ENCODE measurements around the gene ANKDD1B.

ANKDD1B gene

DNA sequence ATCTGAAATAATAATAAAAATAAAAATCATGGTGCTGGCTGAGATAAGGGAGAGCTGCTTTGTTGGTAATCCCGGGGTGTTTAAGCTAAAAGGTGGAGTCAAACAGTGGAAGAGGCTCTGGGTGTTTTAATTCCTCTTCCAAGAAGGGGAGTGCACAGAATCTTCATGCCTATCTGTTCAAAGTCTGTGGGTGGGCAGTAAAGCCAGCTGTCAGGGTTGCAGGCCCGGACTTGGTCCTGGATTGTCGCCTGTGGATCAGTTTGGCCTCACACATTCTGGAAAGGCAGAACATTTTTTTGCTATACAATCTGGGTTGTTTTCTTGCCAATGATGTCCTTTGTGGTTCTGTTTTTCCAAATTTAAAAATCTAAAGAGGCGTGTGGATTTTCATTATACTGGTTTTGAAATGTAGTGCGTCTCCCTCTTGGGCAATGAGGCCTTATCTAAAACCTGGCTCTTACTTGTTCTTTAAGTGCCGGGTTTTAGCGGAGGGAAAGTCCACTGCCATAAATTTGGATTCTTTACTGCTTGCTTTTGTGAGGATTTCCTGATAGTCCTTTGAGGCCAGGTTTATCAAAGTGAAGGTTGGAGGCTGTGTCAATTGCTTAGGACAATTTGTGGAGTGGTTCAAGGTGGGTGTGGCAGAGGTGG is 5.8 kb downstream of the ANKDD1B start:
- DNase-seq, result no peak

DNA sequence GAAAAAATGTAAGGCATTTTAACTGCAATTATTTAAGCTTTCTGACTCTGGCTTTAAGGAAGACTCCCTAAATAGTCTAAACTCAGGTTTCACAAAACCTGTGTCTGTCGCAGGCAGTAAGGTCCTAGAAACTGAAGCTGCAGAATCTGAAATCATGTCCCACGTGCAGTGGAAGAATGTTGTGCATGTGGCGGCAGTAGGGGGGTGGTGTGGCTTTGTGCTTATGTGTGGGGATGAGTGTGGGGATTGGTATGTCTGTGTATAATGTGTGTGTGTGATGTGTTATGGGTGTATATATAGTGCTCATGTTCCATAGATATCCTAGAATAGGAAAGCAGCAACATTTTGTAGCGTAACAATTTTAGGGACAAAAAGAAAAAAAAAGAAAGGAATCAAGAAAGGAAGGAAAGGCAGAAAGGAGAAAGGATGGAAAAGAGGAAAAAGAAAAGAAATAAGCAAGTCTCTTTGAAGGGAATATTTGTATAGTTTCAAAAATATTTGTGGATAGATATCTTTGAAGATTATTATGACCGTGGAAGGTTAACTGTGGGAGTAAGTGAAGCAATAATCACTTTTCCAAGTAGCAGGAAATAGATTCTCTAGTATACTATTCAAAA is 6.6 kb downstream of the ANKDD1B start:
- DNase-seq, result no peak

DNA sequence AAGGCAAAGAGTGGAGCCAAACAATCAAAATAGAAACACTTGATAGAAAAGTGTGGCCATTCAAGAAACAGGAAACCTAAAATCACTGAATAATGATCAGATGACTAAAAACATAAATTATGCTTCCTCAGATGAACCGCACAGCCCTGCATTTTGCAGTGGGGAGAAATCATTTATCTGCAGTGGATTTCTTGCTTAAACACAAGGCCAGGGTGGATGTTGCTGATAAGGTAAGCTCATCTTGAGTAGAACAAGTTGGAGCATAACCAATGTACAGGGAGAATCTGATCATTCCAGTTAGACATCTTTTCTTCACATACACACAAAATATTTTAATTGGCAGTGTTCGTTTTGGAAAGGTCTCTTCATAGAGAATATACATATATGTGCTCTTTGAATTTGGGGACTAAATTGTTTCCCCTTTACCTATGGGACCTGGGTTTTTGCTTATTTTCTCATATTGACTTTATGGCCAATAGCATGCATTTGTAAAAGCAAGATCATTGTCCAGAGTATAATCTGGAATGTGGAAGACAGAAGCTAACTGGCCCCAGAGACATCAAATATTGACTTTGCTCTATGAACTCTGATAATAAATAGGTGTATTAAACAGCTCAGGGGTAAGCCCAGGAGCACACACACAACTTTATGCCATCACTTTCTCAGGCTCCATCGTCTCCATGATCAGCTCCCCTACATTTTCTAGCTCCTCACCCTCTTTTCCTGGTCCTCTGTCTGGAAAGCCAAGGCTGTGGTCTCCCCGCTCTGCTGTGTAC is 9.1 kb downstream of the ANKDD1B start:
- DNase-seq, result no peak

DNA sequence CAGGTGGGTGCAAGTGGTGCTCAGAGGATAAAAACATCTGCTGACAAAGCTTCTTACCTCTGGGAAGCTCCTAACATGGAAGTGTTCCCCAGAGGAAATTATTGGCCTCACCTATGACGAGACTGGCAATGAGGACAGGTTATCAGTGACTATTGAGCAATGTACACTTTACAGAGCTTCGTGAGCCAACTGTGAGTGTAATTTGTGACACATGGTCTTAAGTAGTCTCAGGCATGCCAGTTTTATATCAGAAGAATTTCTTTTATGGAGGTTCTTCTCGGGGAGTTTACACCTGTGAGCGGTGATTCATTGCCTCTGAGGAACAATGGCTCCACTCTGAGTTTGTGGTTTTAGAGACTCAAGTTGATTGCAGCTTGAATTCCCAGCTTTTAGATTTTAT is 11.3 kb downstream of the ANKDD1B start:
- DNase-seq, result no peak

- no peak for DNase-seq
These were observed 12.6 kb downstream of the ANKDD1B start for GRCh38 chr5:75623846-75624245.

DNA sequence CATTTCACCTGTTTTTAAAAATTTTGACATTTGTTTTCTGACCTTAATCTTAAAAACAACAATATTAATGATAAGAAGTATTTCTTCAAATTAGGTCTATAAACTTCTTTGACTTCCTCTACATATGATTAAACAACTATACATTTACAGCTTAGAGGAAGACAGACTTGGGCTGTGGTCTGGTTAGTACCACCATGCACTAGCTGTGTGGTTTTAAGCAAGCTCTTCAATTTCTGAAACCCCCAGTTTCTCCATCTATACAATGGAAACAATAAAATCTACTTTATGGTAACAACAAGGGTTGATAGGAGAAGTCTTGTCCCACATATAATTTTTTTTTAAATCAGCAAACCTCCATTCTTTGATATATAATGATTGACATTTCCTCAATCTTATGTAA is 15.7 kb downstream of the ANKDD1B start:
- no peak for DNase-seq

DNA sequence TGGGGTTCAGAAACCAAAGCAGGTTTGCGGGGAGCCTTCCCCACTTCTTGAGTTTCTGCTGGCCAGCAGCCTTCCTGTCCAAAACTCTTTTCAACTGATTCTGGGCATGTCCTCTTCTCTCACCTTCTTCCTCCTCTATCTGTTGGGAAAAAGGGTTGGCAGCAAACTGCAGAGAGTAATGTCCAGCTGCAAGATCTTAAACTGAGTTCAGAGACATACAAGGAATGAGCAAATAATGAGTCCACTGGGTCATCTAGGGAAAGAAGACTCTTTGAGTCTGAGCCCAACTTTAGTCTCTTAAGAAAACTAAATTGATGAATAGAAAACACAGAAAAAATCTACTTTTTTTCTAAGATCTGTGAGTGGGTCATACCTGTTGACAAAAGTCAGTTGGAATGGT is 16.5 kb downstream of the ANKDD1B start:
- DNase-seq, result no peak

- DNase-seq, result no peak
These were observed 19.6 kb downstream of the ANKDD1B start for GRCh38 chr5:75630875-75631274.

DNA sequence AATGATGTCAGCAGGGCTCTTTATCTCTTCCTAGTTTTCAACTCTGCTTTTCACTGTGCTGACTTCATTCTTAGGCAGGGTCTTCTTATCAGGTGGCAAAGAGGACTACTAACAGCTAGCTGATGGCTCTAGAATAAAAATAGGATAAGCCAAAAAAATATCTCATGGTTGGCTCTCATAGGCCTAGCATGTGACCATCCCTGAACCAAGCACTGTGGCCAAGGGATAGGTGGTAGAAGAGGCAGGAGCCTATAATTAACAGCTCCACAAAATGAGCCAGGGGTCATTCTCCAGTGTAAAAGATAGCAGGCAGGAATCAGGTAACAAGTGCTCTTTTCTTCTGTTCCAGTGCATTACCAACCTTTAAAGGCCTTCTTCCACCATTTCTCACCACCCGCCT is 21.1 kb downstream of the ANKDD1B start:
- DNase-seq, result no peak

GRCh38 chr5:75637949-75638348 is 26.7 kb downstream of the ANKDD1B start:
- DNase-seq, result no peak

GRCh38 chr5:75639535-75640311 is 28.5 kb downstream of the ANKDD1B start:
- no peak for DNase-seq

DNA sequence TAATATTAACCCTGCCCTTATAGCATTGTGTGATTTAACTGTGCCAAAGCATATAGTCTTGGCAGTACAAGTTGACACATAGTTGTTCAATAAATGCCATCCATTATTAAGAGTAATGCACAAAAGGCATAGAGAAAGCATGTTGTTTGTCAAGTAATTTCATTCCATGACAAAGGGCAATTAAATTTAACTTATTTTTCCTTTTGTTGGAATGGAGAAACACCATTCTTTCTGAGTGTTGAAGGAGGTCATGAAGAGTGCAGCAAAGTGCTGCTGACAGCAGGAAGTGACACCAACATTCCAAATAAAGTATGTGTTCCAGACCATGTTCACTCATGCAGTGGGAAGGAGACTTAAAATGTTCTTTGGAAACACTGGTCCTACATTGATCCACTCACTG is 29.1 kb downstream of the ANKDD1B start:
- DNase-seq, result no peak

GRCh38 chr5:75640826-75641225 is 29.6 kb downstream of the ANKDD1B start:
- DNase-seq, result no peak

DNA sequence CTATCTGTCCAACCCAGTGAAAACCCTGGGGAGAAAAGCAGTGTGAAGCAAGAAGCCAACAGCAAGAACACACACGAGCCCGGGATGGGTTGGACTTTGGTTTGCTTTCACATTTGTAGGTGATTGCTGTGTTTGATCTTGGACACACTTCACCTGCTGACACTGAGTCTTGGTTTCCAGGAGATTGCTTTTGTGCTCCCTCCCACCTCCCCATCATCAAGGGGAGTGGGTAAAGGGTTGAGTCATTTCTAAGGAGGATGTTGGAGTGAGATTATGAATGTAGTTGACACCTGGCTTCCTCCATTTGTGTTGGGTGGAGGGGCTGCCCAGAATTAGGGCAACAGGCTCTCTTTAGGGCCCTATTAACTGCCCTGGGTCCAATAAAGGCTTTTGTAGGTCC is 37.5 kb downstream of the ANKDD1B start:
- DNase-seq, result no peak

DNA sequence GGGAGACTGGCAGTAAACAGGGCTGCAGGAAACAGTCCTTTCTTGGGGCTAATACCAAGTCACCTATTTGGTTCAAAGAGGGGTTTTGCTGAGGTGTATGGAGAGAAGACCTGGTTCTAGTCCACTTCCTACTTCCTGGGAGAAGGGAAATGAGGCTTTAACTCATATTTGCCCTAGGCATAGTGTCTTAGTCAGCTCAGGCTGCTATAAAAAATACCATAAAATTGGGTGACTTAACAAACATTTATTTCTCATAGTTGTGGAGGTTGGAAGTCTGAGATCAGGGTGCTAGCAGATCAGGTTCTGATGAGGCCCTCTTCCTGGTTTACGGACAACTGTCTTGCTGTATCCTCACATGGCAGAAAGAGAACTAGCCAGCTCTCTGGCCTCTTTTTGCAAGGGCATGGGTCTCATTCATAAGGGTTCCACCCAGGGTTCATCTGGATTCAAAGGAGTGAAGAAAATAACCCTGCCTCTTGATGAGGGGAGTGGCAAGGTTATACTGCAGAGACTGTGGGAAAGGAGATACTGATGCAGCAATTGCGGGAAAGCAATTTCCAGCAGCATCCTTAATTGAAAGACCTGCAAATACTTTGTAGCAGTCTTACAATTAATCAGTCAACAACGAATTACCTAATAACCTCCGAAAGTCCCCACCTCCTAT is 40.5 kb downstream of the ANKDD1B start:
- DNase-seq, result no peak

DNA sequence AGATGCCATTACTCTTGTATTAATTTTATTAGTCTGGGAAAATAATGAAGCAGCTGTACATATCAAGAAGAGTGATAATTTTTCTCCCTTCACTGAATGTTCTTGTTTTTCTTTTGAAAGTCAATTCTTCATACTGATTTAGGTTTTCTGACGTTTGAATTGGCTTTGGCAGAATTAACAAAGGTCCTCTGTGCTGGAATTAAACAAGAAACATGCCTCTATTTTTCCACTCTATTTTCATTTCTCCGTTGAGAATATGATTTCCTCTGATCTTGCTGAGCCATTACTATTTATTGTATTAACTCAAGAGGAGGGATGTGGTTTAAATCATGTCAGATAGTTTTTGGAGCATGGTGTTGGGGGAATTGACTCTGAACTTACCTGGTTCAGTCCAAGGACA is 42.3 kb downstream of the ANKDD1B start:
- no peak for DNase-seq

DNA sequence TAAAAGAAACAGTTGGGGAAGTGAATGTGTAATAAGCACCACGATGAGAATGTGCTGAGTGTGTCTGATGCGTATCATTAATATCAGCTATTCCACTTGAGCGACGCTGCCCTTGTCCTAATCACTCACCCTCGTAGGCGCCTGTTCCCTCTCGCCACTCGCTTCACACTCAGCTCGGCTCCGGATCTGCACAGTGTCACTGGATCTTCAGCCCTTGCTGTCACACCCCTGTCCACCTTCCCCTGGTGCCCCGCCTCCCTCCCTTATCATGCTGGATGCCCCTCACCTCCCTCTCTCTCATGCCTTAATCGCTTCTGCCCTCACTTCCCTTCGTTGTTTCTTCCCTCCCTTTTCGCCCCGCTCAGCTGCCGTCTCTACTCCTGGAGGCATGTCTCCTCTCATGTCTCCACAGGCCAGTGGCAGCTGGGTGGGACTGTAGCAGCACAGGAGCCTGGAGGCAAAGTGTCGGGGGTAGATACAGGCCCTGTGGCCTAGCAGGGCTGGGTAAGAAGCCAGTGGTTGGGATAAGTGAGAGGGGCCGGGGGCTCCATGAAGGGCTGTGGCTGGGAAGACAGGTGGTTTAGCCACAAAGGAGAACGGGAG is 43.5 kb downstream of the ANKDD1B start:
- DNase-seq, result no peak

- DNase-seq, result no peak
These were observed 45.2 kb downstream of the ANKDD1B start for GRCh38 chr5:75656311-75657003.

GRCh38 chr5:75659791-75660450 is 48.7 kb downstream of the ANKDD1B start:
- DNase-seq, result no peak

DNA sequence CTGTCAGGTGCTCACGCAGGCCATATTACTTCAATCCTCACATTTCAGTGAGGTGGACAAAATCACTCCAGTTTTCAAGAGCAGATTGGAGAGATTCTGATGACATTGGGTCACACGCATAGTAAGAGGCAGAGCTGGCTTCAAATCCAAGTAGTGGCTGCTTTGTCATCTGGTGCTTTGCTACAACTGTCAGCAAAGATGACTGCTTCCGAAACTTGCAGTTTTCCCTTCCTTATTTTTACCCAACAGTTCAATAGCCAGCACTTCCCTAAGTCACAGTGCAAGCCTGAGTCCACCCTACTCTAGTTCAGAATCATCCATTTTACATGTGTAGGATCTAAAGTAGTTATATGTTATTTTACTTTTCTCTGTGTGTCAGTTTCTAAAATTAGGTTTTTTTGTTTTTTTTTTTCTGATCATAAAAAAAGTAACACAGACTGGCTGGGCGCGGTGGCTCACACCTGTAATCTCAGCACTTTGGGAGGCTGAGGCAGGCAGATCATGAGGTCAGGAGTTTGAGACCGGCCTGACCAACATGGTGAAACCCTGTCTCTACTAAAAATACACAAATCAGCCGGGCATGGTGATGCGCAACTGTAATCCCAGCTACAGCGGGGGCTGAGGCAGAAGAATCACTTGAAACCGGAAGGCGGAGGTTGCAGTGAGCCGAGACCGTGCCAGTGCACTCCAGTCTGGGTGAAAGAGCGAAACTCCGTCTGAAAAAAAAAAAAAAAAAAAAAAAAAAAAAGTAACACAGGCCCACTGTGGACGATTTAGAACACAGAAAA is 49.6 kb downstream of the ANKDD1B start:
- no peak for DNase-seq

Measured in stimulated activated naive CD4-positive, alpha-beta T cell (primary cell).